H4 (cell line): ENCODE measurements around the gene TMEM238L. TPM values are rescaled to one million over a fixed set of nuclear protein-coding genes. Genes with fewer than 3 reads are reported as not detected.

Experiments used
- DNase-seq: peaks from one replicate; pipeline ENCODE4 v3.0.0-alpha.2; 2015; ENCODE audit warnings: low spot score
- total RNA-seq: library from RNA; depleted of rRNA; stranded (reverse); fragments of >200 nt; shearing (Covaris generic); gene quantifications from 2 replicates; pipeline ENCODE4 v1.2.3, GENCODE V29; 2014

The TMEM238L gene
- total RNA-seq, 1 experiment from 2014 or later = not detected

- DNase-seq = no peak
Observed at GRCh38 chr17:10804546-10804945, 647 bp upstream of the TMEM238L start.

DNA sequence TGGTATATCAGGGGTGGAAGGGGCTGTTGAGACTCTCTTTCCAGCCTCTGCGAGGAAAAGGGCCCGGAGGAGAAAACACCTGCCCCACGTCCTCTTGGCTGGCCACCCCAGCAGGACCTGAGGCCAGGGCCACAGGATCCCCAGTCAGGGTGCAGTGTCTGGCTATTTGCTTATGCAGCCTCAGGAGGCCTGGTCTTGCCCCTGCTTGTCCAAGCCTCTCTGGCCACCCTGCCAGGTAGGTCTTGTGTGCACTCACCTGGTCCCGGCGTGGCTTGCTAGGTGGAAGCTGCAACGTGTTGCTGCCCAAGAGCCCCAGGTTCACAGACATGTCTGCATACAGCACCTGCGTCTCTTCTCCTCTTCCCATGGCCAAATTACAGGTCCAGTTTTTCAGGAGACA lies 549 bp downstream of the TMEM238L start:
- no peak for DNase-seq

- no peak for DNase-seq
Observed at GRCh38 chr17:10802496-10803284, 1.2 kb downstream of the TMEM238L start.

DNA sequence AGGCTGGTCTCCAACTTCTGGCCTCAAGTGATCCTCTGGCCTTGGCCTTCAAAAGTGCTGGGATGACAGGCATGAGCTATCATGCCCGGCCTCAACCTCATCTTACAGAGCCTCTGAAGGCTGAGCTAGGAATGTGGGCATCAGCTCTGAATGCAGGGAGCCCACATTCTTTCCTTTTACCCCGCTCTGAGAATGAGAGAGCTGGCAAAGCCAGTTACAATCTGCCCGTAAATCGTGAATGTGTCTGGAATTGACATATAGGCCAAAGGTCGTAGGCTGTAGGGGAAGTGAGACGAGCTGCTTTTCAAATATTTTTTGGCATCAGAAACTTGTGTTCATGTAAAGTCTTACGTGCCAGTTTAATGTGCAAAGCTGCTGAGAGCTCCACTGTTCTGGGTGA lies 4.5 kb downstream of the TMEM238L start:
- DNase-seq = no peak

DNA sequence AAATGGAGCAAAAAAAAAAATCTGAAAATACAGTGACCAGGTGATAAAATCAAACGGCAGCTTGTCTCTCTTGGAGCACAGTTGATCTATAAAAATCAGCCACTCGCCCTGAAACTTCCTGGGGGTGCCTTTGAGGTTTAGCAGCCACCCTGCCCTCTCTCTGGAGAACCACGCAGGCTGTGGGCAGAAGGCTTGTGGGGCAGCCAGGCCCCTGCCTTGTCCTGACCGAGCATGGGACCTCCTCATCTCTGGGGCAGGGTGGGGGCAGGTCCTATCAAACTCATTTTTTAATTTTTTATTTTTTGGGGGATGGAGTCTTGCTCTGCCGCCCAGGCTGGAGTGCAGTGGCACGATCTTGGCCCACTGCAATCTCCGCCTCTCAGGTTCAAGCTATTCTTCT lies 5.0 kb downstream of the TMEM238L start:
- DNase-seq = no peak

GRCh38 chr17:10798332-10798749 lies 5.6 kb downstream of the TMEM238L start:
- DNase-seq = no peak

DNA sequence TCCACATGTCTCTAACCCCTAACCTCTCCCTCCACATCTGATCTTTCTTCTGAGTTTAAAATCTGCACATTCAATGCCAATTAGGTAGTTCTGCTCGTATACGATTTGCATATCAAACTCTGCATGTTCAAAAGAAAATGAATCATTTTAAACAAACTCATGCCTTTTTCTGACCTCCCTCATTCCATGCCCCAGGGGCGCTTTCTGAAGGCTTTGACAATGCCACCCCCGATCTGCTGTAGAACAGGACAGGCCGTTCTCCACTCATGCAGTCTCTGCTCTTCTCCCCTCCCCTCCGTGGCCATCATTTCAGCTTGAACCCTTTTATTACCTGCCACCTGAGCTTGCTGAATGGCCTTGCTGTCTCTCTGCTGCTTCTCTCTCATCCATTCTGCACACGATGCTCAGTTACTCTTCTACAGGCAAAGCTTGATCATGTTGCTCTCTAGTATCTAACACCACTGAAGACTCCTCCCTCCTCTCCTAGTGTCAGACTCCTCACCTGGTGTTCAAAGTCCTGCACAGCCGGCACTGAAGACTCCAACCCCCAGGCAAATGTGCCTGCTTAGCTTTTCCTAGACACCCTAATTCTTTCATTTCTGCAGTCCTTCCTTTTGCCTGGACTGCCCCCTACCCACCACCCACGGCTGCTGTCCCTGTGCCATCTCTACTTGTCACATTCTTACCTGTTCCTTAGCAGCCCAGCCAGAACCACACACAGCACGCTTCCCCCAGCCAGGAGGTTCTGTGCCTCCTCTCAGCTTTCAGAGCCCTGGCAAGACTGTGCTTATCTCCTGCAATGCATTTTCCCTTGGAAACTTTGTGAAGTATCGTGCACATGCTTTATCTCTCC lies 6.2 kb downstream of the TMEM238L start:
- no peak for DNase-seq

GRCh38 chr17:10793816-10794215 lies 10.1 kb downstream of the TMEM238L start:
- no peak for DNase-seq

DNA sequence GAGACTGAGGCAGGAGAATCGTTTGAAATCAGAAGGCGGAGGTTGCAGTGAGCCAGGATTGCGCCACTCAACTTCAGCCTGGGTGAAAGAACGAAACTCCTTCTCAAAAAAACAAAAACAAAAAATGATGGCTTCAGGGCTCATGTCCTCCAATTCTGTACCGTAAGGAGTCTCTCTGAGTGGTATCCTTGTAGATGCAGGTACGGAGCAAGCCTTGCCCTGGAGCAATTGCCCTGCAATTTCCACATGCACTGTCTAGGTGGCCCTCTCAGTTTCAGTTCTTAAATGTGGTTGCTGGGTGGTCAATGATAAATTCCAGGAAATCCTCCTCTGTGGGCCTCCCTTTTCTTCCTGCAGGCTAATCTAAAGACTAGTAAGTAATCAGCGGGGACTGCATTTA lies 10.6 kb downstream of the TMEM238L start:
- no peak for DNase-seq

DNA sequence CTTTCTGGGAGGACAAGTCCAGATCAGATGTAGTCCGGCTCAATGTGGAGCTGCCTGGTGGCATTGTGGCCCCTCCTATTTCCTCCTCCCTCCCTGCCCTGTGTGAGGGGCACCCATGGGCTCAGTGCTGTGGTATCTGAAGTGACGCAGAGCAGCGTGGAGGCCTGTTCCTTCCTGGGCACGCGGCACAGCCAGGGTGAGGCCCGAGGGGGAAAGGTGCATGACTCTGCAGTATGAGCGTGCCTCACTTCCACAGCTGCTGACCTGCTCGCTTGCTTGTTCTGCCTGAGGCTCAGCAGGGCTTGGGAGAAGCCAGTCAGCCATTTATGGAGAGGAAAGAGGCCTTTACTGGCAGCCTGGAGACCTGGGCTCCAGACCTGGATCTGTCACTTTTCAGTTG lies 11.7 kb downstream of the TMEM238L start:
- DNase-seq = no peak

- DNase-seq = no peak
Observed at GRCh38 chr17:10790491-10791401, 13.2 kb downstream of the TMEM238L start.

- no peak for DNase-seq
Observed at GRCh38 chr17:10789694-10790271, 14.1 kb downstream of the TMEM238L start.

- no peak for DNase-seq
Observed at GRCh38 chr17:10787306-10788045, 16.4 kb downstream of the TMEM238L start.

DNA sequence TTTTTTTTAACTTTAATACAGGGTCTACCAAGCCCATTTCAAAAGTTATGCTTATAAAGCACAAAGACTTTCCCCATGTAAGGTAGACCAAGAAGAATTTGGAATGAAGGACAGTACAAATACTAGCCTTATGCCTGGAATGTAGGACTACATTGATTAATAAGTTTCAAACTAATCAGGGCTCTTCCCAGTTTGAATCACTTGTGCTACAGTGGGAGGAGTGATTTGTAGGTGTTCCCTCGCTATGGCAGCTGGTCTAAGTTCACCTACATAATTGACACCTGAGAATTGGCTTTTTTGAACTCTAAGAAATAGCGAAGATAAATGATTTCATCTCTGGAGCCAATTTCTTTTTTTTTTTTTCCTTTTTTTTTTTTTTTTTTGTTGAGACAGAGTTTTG lies 18.6 kb downstream of the TMEM238L start:
- DNase-seq = no peak

DNA sequence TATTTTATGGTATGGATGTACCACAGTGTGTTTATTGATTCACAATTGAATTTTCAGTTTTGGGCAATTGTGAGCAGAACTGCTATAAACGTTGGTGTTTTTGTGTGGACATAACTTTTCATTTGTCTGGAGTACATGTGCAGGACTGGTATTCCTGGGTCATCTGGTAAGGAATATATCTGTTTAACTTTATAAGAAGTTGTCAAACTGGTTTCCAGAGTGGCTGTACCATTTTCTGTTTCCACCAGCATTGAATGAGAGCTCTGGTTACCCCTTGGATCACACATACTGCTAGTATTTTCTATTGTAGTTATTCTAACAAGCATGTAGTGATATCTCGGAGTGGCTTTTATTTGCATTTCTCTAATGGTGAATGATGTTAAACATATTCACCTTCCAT lies 24.3 kb downstream of the TMEM238L start:
- no peak for DNase-seq

DNA sequence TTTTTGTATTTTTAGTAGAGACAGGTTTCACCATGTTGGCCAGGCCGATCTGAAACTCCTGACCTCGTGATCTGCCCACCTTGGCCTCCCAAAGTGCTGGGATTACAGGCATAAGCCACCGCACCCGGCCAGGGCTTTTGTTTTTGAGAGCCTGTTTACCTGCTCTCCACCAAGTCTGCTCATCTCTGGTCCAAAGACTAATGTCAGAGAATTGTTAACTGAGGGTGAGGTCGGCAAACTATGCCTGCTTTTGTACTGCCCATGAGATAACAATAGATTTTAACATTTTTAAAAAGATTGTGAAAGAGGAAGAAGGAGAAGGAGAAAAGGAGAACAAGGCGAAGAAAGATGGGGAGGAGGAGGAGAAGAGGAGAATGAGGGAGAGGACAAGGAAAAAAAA lies 26.0 kb downstream of the TMEM238L start:
- no peak for DNase-seq

- DNase-seq = no peak
Observed at GRCh38 chr17:10777131-10777807, 26.6 kb downstream of the TMEM238L start.

DNA sequence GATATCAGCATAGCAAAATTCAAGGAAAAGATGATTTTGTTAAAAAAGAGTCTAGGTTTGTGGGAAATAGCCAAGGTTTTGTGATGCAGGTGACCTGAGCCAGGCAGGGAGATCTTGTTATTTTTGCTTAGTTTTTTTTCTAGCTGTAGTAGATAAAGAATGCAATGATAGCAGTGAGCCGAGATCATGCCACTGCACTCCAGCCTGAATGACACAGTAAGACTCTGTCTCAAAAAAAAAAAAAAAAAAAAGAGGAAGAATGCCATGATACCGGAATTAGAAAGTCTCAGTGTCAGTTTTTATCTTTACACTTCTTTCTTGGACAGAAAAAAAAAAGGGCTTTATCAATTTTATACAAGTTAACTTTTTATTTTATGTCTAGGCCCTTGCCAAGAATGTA lies 27.5 kb downstream of the TMEM238L start:
- no peak for DNase-seq

- DNase-seq = no peak
Observed at GRCh38 chr17:10775740-10776356, 28.1 kb downstream of the TMEM238L start.

DNA sequence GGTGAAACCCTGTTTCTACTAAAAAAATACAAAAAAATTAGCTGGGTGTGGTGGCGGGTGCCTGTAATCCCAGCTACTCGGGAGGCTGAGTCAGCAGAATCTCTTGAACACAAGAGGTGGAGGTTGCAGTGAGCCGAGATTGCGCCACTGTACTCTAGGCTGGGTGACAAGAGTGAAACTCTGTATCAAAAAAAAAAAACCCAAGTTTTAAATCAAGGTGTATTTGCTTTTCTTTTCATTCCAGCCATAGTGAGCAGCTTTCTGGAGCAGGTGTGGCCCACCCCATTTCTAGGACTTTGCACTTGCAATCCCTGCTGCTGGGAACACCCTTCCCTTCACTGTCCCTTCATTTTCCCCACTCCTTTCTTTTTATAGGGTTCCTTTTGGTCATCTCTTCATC lies 28.8 kb downstream of the TMEM238L start:
- DNase-seq = no peak
